Panc1 (cell line): Measurements from ENCODE around the gene C1orf74. TPM values are rescaled to one million over a fixed set of nuclear protein-coding genes. Genes with fewer than 3 reads are reported as not detected.

Experiments used
- ATAC-seq: fragments of 200-7000 bp; cut with Tn5 transposase; 2 replicates; pipeline ENCODE4 v1.9.1; 2020; ENCODE audit warnings: mild to moderate bottlenecking, moderate library complexity
- BruUV-seq: library from RNA; stranded (reverse); fragments of 400-500 nt; replicated peaks from 2 replicates; lab custom pipeline; 2021; lab: Mats Ljungman, UMichigan
- CTCF ChIA-PET: fragments of 300-600 bp; sonication (Branson Sonifier 250); formaldehyde crosslinking; loops from one replicate; lab custom pipeline; 2022; ENCODE audit warnings: antibody characterized with exemption; lab: Charles Lee
- POLR2A ChIA-PET: fragments of 300-600 bp; sonication (Branson Sonifier 250); formaldehyde crosslinking; loops from one replicate; lab custom pipeline; 2022; ENCODE audit warnings: antibody characterized with exemption; lab: Charles Lee
- DNase-seq: peaks from one replicate; pipeline ENCODE4 v3.0.0-alpha.2; 2010; ENCODE audit warnings: low read depth, low spot score
- H3K27ac ChIP-seq: 2 replicates; pipeline ENCODE4 v1.5.1; 2011; ENCODE audit warnings: mild to moderate bottlenecking, low read length, inconsistent platforms
- H3K27me3 ChIP-seq: fragments of 200-500 bp; sonication (Bioruptor generic); 2 replicates; pipeline ENCODE4 v1.6.0; 2014; ENCODE audit warnings: low read length, inconsistent platforms; ENCODE audit not compliant: control insufficient read depth, insufficient read depth
- H3K36me3 ChIP-seq: fragments of 200-500 bp; sonication (Bioruptor generic); 2 replicates; pipeline ENCODE4 v1.5.1; 2014; ENCODE audit warnings: inconsistent platforms, mild to moderate bottlenecking, low read length, moderate library complexity; ENCODE audit not compliant: control insufficient read depth, insufficient read depth
- H3K4me1 ChIP-seq: 2 replicates; pipeline ENCODE4 v1.5.1; 2011; ENCODE audit warnings: inconsistent platforms, mild to moderate bottlenecking, low read length, moderate library complexity; ENCODE audit not compliant: control insufficient read depth, insufficient read depth
- H3K4me3 ChIP-seq, 2 experiments: 2 replicates each; pipeline ENCODE4 v1.5.1; 2011 to 2012; ENCODE audit warnings: low read depth in 2 of 2, low read length in 2 of 2, mild to moderate bottlenecking in 2 of 2, inconsistent platforms in 1 of 2, moderate library complexity in 1 of 2
- H3K9me3 ChIP-seq: fragments of 200-500 bp; sonication (Bioruptor generic); 2 replicates; pipeline ENCODE4 v1.5.1; 2014; ENCODE audit warnings: low read depth, mild to moderate bottlenecking, inconsistent platforms, low read length, moderate library complexity; ENCODE audit not compliant: control insufficient read depth, insufficient read depth
- CTCF ChIP-seq: fragments of 450-650 bp; IDR thresholded peaks from 2 replicates; pipeline ENCODE4 v1.5.1; 2017; ENCODE audit warnings: mild to moderate bottlenecking
- POLR2AphosphoS5 ChIP-seq: IDR thresholded peaks from 2 replicates; pipeline ENCODE4 v1.6.1; 2012; ENCODE audit warnings: mild to moderate bottlenecking, low read depth, low read length, moderate library complexity
- REST ChIP-seq, 2 experiments: IDR thresholded peaks; 2 replicates each; pipeline ENCODE4 v1.6.1; 2011 to 2012; ENCODE audit warnings: low read depth in 2 of 2, control low read depth in 1 of 2, low read length in 1 of 2, mild to moderate bottlenecking in 1 of 2, moderate library complexity in 1 of 2; ENCODE audit not compliant: insufficient read depth in 1 of 2
- SIN3A ChIP-seq: IDR thresholded peaks from 2 replicates; pipeline ENCODE4 v1.6.1; 2012; ENCODE audit warnings: low read depth, mild to moderate bottlenecking, low read length, moderate library complexity, borderline replicate concordance; ENCODE audit not compliant: insufficient read depth
- TCF7L2 ChIP-seq: IDR thresholded peaks from 2 replicates; pipeline ENCODE4 v1.6.1; 2011; ENCODE audit warnings: mild to moderate bottlenecking, low read depth, low read length, inconsistent platforms
- in situ Hi-C: cut with HindIII; loops from 2 replicates; pipeline ENCODE4 v1.10.0; 2016; ENCODE audit warnings: low sequenced_read_pairs, low pct_unique_long_range_greater_than_20kb
- intact Hi-C: fragments of 100-400 bp; cut with micrococcal nuclease; formaldehyde crosslinking; loops from one replicate; pipeline ENCODE4 v1.10.0; 2022; ENCODE audit not compliant: unreplicated experiment
- total RNA-seq: library from RNA; stranded (reverse); gene quantifications from one replicate; pipeline ENCODE4 v1.2.1, GENCODE V29; 2021; ENCODE audit not compliant: unreplicated experiment

The C1orf74 gene
- total RNA-seq, 1 experiment from 2014 or later, result 1.7 TPM

GRCh38 chr1:209802117-209802779, 17.9 kb upstream of the C1orf74 start:
- TF ChIP-seq POLR2AphosphoS5 (no peak), SIN3A (no peak), CTCF (no peak), TCF7L2 (no peak), REST (IDR thresholded peaks at IDR 0.05; ENCODE audit: insufficient read depth in 1 of 2, low read depth in 2 of 2, low read length in 1 of 2) (no peak)
- Histone ChIP-seq H3K27ac (no peak overlapping the region), H3K36me3 (no peaks in the 10 kb centered on the region), H3K4me3 (no peak overlapping the region), H3K4me1 (no peaks in the 10 kb centered on the region; the same call in 1 of the 2 replicates), H3K9me3 (no peaks in the 10 kb centered on the region), H3K27me3 (no peaks in the 10 kb centered on the region; the same call in none of the 2 replicates)
- intact Hi-C loops, result no loop called here
- BruUV-seq, result no TSS peak
- in situ Hi-C loops, result no loop called here
- ATAC-seq (no peak), DNase-seq (no peak)
- POLR2A ChIA-PET, result no interaction called here
- CTCF ChIA-PET, result no interaction called here

GRCh38 chr1:209800984-209801834, 16.9 kb upstream of the C1orf74 start:
- Histone ChIP-seq H3K36me3 (no peaks in the 10 kb centered on the region), H3K4me3 (no peak overlapping the region), H3K9me3 (no peaks in the 10 kb centered on the region), H3K4me1 (no peaks in the 10 kb centered on the region; the same call in 1 of the 2 replicates), H3K27ac (no peak overlapping the region), H3K27me3 (no peaks in the 10 kb centered on the region; the same call in none of the 2 replicates)
- POLR2A ChIA-PET, result no interaction called here
- no peak for ATAC-seq
- no peak for DNase-seq
- BruUV-seq, result no TSS peak
- no peak for TF ChIP-seq SIN3A
- TF ChIP-seq POLR2AphosphoS5, result no peak
- TF ChIP-seq REST (IDR thresholded peaks at IDR 0.05; ENCODE audit: insufficient read depth in 1 of 2, low read depth in 2 of 2, low read length in 1 of 2), result no peak
- TF ChIP-seq CTCF, result no peak
- in situ Hi-C loops (no loop called here), intact Hi-C loops (no loop called here)
- CTCF ChIA-PET, result no interaction called here
